GM12801 (cell line): ENCODE measurements around the gene NCAPD2.

Source experiments
- CTCF ChIP-seq: IDR thresholded peaks from one replicate; pipeline ENCODE4 v1.5.1; 2011; ENCODE audit warnings: control low read depth; ENCODE audit not compliant: insufficient read length; ENCODE audit errors: extremely low read depth

Gene NCAPD2

GRCh38 chr12:6551063-6551461, 57.2 kb downstream of the NCAPD2 start:
- TF ChIP-seq CTCF, result no peak

GRCh38 chr12:6551496-6552139, 57.7 kb downstream of the NCAPD2 start:
- TF ChIP-seq CTCF, result no peak

GRCh38 chr12:6552140-6552551, 58.2 kb downstream of the NCAPD2 start:
- no peak for TF ChIP-seq CTCF

GRCh38 chr12:6553051-6553868, 59.4 kb downstream of the NCAPD2 start:
- TF ChIP-seq CTCF, result no peak

GRCh38 chr12:6554168-6555017, 60.5 kb downstream of the NCAPD2 start:
- TF ChIP-seq CTCF, result no peak

GRCh38 chr12:6555018-6555691, 61.3 kb downstream of the NCAPD2 start:
- TF ChIP-seq CTCF, result no peak

GRCh38 chr12:6556857-6557256, 63.0 kb downstream of the NCAPD2 start:
- no peak for TF ChIP-seq CTCF
